ENCODE measurements around the gene MYO5B. TPM values are rescaled to one million over a fixed set of nuclear protein-coding genes. Genes with fewer than 3 reads are reported as not detected.
A peak's percentile ranks its signal among the peaks of the same experiment; 100 is the strongest.

Gene MYO5B
- total RNA-seq, 4 donors from 2014 or later, result 2.0 to 13.9 (median 5.3) TPM

DNA sequence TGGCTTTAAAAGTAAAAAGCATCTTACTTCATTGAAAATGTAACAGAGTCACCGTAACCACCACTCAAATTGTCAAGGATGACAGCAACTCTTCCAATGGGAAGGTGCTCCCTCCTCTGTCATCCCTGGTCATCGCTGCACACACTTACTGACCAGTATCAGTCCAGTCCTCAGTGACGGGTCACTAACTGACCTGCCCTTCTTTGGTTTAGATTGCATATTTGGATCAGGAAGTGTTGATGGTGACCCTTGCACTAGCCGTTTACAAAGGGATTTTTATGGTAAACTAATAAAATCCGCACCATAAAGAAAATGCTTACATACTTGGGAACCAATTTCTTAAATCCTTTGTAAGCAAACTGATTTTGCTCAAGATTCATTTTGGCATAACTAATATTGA is 239.7 kb downstream of the MYO5B start:
- Histone ChIP-seq H3K4me1 (no peaks in the 10 kb centered on the region), H3K36me3 (no peaks in the 10 kb centered on the region), H3K9me3 (no peaks in the 10 kb centered on the region), H3K27me3 (peaks cover 0 to 5% (median 0%) of the 10 kb centered on the region in 4 donors), H3K27ac (replicated peaks in 1 of 4) (no peak overlapping the region), H3K4me3 (no peak overlapping the region)
- DNase-seq (ENCODE audit: extremely low spot score), result no peak
- TF ChIP-seq POLR2A (IDR thresholded peaks at IDR 0.05; ENCODE audit: low read depth) (no peak), POLR2AphosphoS5 (IDR thresholded peaks at IDR 0.05) (no peak), EP300 (IDR thresholded peaks at IDR 0.05) (no peak)
- TF ChIP-seq, protein P1, sequence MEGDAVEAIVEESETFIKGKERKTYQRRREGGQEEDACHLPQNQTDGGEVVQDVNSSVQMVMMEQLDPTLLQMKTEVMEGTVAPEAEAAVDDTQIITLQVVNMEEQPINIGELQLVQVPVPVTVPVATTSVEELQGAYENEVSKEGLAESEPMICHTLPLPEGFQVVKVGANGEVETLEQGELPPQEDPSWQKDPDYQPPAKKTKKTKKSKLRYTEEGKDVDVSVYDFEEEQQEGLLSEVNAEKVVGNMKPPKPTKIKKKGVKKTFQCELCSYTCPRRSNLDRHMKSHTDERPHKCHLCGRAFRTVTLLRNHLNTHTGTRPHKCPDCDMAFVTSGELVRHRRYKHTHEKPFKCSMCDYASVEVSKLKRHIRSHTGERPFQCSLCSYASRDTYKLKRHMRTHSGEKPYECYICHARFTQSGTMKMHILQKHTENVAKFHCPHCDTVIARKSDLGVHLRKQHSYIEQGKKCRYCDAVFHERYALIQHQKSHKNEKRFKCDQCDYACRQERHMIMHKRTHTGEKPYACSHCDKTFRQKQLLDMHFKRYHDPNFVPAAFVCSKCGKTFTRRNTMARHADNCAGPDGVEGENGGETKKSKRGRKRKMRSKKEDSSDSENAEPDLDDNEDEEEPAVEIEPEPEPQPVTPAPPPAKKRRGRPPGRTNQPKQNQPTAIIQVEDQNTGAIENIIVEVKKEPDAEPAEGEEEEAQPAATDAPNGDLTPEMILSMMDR (IDR thresholded peaks at IDR 0.05), result no peak
- intact Hi-C loops (cut with DNase I), result no loop called here
- WGBS, result 88% methylated on average over 5 of the region's 5 CpGs

DNA sequence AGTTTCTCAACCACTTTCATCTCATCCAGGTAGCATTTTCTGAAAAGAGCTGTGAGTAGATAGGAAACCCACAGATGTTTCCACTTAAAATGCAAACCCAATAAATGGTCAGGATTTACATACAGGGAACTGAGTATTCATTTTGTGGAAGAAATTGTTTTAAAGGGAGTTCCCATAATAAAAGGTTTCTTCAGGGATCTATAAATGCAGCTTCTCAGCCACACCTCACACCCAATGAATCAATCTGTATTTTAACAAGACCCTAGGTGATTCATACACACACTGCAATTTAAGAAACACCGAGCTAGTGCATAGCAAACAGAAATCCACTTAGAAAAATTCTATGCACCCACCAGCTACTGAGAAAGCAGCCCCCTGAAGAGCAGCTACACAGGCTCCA is 241.6 kb downstream of the MYO5B start:
- TF ChIP-seq POLR2A (IDR thresholded peaks at IDR 0.05; ENCODE audit: low read depth), result no peak
- no peak for TF ChIP-seq POLR2AphosphoS5 (IDR thresholded peaks at IDR 0.05)
- no peak for TF ChIP-seq EP300 (IDR thresholded peaks at IDR 0.05)
- TF ChIP-seq, protein P1 (IDR thresholded peaks at IDR 0.05), result no peak
- intact Hi-C loops (cut with DNase I), result no loop called here
- Histone ChIP-seq H3K27ac (replicated peaks in 1 of 4) (no peak overlapping the region), H3K27me3 (peaks cover 0 to 5% (median 0%) of the 10 kb centered on the region in 4 donors), H3K36me3 (no peaks in the 10 kb centered on the region), H3K4me3 (no peak overlapping the region), H3K9me3 (no peaks in the 10 kb centered on the region), H3K4me1 (no peaks in the 10 kb centered on the region)
- DNase-seq (ENCODE audit: extremely low spot score), result no peak
- 77% methylated on average over 1 of the region's 1 CpG for WGBS

DNA sequence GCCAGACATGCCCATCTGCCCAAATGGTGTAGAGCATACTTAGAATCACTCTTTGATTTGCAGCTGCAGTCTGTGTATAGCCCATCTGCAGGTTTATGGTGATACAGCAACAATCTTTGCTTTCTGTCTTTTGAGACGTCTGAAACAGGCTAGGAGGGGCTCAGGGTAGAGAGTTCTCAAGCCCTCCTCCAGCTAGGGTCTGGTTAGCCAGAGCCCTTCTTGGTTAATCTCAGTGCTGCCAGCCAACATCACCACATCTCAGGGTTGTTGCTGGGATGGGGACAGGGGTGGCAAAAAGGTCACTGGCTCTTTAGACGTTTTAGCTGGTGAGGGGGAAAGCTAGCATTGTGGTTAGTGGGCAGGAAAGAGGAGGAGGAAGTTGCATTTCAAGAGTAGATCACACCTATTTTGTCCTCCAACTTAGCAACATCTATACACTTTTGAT is 245.0 kb downstream of the MYO5B start:
- Histone ChIP-seq H3K4me3 (no peak overlapping the region), H3K27ac (replicated peaks in 1 of 4) (no peak overlapping the region), H3K27me3 (peaks cover 0 to 5% (median 0%) of the 10 kb centered on the region in 4 donors), H3K4me1 (no peaks in the 10 kb centered on the region), H3K36me3 (no peaks in the 10 kb centered on the region), H3K9me3 (no peaks in the 10 kb centered on the region)
- intact Hi-C loops (cut with DNase I), result loop anchor here (10.0 kb wide), 1 partner anchor 405 kb away; no protein-coding TSS in a partner anchor
- no peak for DNase-seq (ENCODE audit: extremely low spot score)
- 48% methylated on average over 2 of the region's 2 CpGs for WGBS
- TF ChIP-seq POLR2AphosphoS5 (IDR thresholded peaks at IDR 0.05) (no peak), POLR2A (IDR thresholded peaks at IDR 0.05; ENCODE audit: low read depth) (no peak), EP300 (IDR thresholded peaks at IDR 0.05) (no peak)
- TF ChIP-seq, protein P1 (IDR thresholded peaks at IDR 0.05), result no peak

DNA sequence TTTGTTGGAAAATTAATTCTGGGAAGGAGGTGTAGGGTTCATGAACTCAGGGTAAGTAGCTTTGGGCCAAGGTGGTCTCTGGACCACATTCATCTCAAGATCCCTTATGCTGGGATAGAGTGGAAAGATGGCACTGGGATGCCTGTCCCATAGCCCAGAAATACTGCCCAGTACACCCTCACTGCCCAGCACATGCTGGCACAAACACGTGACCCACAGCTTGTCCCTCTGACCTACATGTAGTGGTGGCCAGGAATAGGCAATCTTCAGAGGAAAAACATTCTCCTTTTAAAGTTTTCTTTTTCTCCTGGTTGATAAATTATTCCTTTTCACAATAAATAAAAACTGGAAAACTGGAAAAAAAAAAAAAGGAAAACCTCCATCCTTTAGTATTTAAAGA is 246.0 kb downstream of the MYO5B start:
- Histone ChIP-seq H3K4me3 (no peak overlapping the region), H3K4me1 (no peaks in the 10 kb centered on the region), H3K27ac (replicated peaks in 1 of 4) (no peak overlapping the region), H3K27me3 (peaks cover 0 to 5% (median 0%) of the 10 kb centered on the region in 4 donors), H3K9me3 (no peaks in the 10 kb centered on the region), H3K36me3 (no peaks in the 10 kb centered on the region)
- intact Hi-C loops (cut with DNase I), result loop anchor here (10.0 kb wide), 1 partner anchor 406 kb away; no protein-coding TSS in a partner anchor
- WGBS, result 83% methylated on average over 1 of the region's 1 CpG
- TF ChIP-seq EP300 (IDR thresholded peaks at IDR 0.05) (no peak), POLR2A (IDR thresholded peaks at IDR 0.05; ENCODE audit: low read depth) (no peak), POLR2AphosphoS5 (IDR thresholded peaks at IDR 0.05) (no peak)
- TF ChIP-seq, protein P1 (IDR thresholded peaks at IDR 0.05), result no peak
- DNase-seq (ENCODE audit: extremely low spot score), result no peak

DNA sequence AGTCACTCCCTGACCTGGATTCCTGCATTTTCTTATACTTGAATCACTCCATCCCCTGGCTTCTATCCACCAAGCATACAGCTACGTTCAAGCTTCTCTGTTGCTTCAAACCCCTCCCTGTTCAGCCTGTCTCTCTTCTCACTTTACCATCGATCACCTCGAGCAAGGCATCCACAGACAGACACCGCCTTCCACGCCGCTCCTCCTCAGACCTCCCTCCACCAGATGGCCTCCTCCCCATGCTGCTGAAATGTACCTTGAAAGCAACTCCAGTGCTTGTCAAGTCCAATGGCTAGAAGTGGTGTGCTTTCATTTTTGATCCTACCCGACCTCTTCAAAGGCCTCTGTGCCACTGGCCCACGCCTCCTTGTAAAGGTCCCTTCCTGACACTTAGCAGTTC is 250.3 kb downstream of the MYO5B start:
- no peak for TF ChIP-seq POLR2AphosphoS5 (IDR thresholded peaks at IDR 0.05)
- no peak for TF ChIP-seq POLR2A (IDR thresholded peaks at IDR 0.05; ENCODE audit: low read depth)
- TF ChIP-seq, protein P1 (IDR thresholded peaks at IDR 0.05), result peak; percentile 52 to 61 (median 55)
- no peaks in the 10 kb centered on the region for H3K9me3 ChIP-seq
- WGBS, result 34% methylated on average over 8 of the region's 8 CpGs
- no peaks in the 10 kb centered on the region for H3K36me3 ChIP-seq
- H3K4me1 ChIP-seq, result no peaks in the 10 kb centered on the region
- no peak overlapping the region for H3K4me3 ChIP-seq
- no peak overlapping the region for H3K27ac ChIP-seq (replicated peaks in 1 of 4)
- intact Hi-C loops (cut with DNase I), result loop anchor here (1.0 to 10.0 kb wide), 2 partner anchors 260 to 410 kb away; no protein-coding TSS in a partner anchor
- DNase-seq (ENCODE audit: extremely low spot score), result no peak
- no peaks in the 10 kb centered on the region for H3K27me3 ChIP-seq

All from esophagus muscularis mucosa (tissue), 4 donors.